Bronchial epithelial cell (primary cell): Measurements from ENCODE around the gene SAMD5. TPM values are rescaled to one million over a fixed set of nuclear protein-coding genes. Genes with fewer than 3 reads are reported as not detected.
A peak's percentile ranks its signal among the peaks of the same experiment; 100 is the strongest.
"Not testable (repeated sequence)": the region's sequence is repeated elsewhere in the genome, so short reads cannot be mapped to it uniquely, and the experiment has no call there.

Experiments used
- DNase-seq: peaks from one replicate; pipeline ENCODE4 v3.0.0-alpha.2; 2010; ENCODE audit warnings: low read depth
- FAIRE-seq: peaks from 2 replicates; lab custom pipeline; 2011; peaks lifted over from hg19 to GRCh38; lab: Jason Lieb, UNC
- H3K27me3 ChIP-seq: 2 replicates; pipeline ENCODE4 v1.5.1; 2011; ENCODE audit warnings: low read length; ENCODE audit not compliant: control insufficient read depth, insufficient read depth
- H3K36me3 ChIP-seq: 2 replicates; pipeline ENCODE4 v1.5.1; 2011; ENCODE audit warnings: low read length; ENCODE audit not compliant: control insufficient read depth, insufficient read depth
- H3K4me3 ChIP-seq: 2 replicates; pipeline ENCODE4 v1.5.1; 2011; ENCODE audit warnings: mild to moderate bottlenecking, low read depth, low read length, control low read depth
- CTCF ChIP-seq: IDR thresholded peaks from 2 replicates; pipeline ENCODE4 v1.5.1; 2011; ENCODE audit warnings: mild to moderate bottlenecking, moderate library complexity, low read length, control low read depth, inconsistent platforms; ENCODE audit not compliant: insufficient read depth, severe bottlenecking
- total RNA-seq: library from RNA; depleted of rRNA; stranded (reverse); fragments of >200 nt; gene quantifications from 2 replicates; pipeline ENCODE4 v1.2.1, GENCODE V29; 2014

SAMD5 gene
- total RNA-seq, 1 donor from 2014 or later, result 2.6 TPM

DNA sequence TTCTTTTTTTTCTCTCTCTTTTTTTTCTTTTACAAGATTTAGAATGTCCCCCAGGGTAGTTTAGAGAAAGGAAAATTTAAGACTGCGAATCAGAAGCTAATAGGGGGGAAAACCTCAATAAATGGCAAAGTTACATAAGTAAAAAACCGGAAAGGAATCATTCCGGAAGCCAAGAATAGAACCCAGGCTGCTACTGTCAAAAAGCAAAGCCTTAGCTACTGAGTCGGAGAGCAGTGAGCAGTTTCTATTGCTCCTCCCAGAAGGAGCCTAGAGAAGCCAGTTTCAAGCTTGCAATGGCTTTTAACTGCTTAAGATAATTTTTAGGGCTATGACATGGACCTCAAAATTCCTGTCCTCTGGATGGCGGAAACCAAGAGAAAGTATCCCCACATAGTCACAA, 31.6 kb downstream of the SAMD5 start:
- DNase-seq (no peak), FAIRE-seq (no peak)
- no peak for TF ChIP-seq CTCF
- Histone ChIP-seq H3K27me3 (no peaks in the 10 kb centered on the region), H3K36me3 (no peaks in the 10 kb centered on the region), H3K4me3 (no peak overlapping the region)

DNA sequence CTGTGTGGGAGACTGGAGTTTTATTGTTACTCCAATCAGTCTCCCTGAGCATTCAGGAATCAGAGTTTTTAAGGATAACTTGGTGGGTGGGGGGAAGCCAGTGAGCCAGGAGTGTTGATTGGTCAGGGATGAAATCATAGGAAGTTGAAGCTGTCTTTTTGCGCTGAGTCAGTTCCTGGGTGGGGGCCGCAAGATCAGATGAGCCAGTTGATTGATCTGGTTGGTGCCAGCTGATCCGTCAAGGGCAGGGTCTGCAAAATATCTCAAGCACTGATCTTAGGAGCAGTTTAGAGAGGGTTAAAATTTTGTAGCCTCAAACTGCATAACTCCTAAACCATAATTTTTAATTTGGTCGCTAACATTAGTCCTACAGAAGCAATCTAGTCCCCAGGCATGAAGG, 33.9 kb downstream of the SAMD5 start:
- FAIRE-seq, H3K36me3 ChIP-seq, DNase-seq, H3K4me3 ChIP-seq, H3K27me3 ChIP-seq: not testable (repeated sequence)

GRCh38 chr6:147544420-147544819, 35.9 kb downstream of the SAMD5 start:
- Histone ChIP-seq H3K4me3 (no peak overlapping the region), H3K36me3 (no peaks in the 10 kb centered on the region), H3K27me3 (no peaks in the 10 kb centered on the region)
- FAIRE-seq, result no peak
- TF ChIP-seq CTCF, result no peak
- DNase-seq, result no peak

- Histone ChIP-seq H3K4me3 (no peak overlapping the region), H3K27me3 (no peaks in the 10 kb centered on the region), H3K36me3 (no peaks in the 10 kb centered on the region)
- no peak for TF ChIP-seq CTCF
- DNase-seq, result no peak
- no peak for FAIRE-seq
Observed at GRCh38 chr6:147546501-147547368, 38.2 kb downstream of the SAMD5 start.

GRCh38 chr6:147547369-147547902, 38.9 kb downstream of the SAMD5 start:
- Histone ChIP-seq H3K36me3 (no peaks in the 10 kb centered on the region), H3K4me3 (no peak overlapping the region), H3K27me3 (no peaks in the 10 kb centered on the region)
- TF ChIP-seq CTCF, result no peak
- FAIRE-seq (no peak), DNase-seq (no peak)

DNA sequence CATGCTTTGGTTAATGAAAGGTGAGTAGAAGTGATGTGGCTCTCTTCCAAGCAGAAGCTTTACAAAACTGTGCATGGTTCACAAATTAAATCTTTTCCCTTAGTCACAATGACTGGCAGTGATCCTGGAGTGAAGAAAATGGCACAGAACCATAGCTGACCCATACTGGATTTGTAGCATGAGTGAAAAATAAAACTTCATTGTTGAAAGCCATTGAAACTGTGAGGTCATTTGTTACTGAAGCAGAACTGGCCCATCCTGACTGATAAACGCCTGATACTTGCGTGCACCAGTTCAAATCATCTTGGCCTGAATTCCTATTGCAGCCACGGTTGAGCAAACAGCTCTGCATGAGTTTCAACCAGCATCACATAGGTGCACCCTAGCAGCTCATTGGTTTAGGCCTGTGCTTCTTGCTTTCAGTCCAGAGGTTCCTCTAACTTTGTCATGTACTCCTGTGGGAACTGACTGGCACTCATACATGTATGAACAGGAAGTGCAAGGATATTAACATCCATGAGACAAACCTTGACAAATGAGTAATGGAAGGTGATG, 40.5 kb downstream of the SAMD5 start:
- Histone ChIP-seq H3K36me3 (no peaks in the 10 kb centered on the region), H3K4me3 (no peak overlapping the region), H3K27me3 (no peaks in the 10 kb centered on the region)
- DNase-seq, result peak; percentile 8
- TF ChIP-seq CTCF, result no peak
- peak; percentile 73 for FAIRE-seq
